Esophagus muscularis mucosa (tissue), 4 donors: ENCODE results near the gene PNMA8C. TPM values are rescaled to one million over a fixed set of nuclear protein-coding genes. Genes with fewer than 3 reads are reported as not detected.

ENCODE experiments used
- DNase-seq: peaks from one replicate; pipeline ENCODE4 v3.0.0-alpha.2; 2017; ENCODE audit errors: extremely low spot score
- H3K27ac ChIP-seq, 4 donors: fragments of 200-600 bp; sonication (generic); replicated peaks in 1 of 4; 1 replicate in 3 of 4; 2 replicates in 1 of 4; pipeline ENCODE4 v1.5.1; 2016 to 2019; ENCODE audit warnings: mild to moderate bottlenecking in 1 of 4
- H3K27me3 ChIP-seq, 4 donors: fragments of 200-600 bp; sonication (generic); one replicate each; pipeline versions ENCODE4 v1.5.1 to v1.6.0; 2016 to 2019
- H3K36me3 ChIP-seq, 4 donors: fragments of 200-600 bp; sonication (generic); one replicate each; pipeline ENCODE4 v1.5.1; 2016 to 2019
- H3K4me1 ChIP-seq, 4 donors: fragments of 200-600 bp; sonication (generic); one replicate each; pipeline ENCODE4 v1.5.1; 2016 to 2019
- H3K4me3 ChIP-seq, 4 donors: fragments of 200-600 bp; sonication (generic); 1 replicate in 2 of 4; 2 replicates in 2 of 4; pipeline ENCODE4 v1.5.1; 2016 to 2019; ENCODE audit warnings: mild to moderate bottlenecking in 4 of 4, moderate library complexity in 1 of 4
- H3K9me3 ChIP-seq, 4 donors: fragments of 200-600 bp; sonication (generic); 1 replicate in 3 of 4; 2 replicates in 1 of 4; pipeline ENCODE4 v1.5.1; 2016 to 2019
- EP300 ChIP-seq: sonication (generic); formaldehyde crosslinking; IDR thresholded peaks from one replicate; pipeline ENCODE4 v1.6.1; 2017; ENCODE audit warnings: antibody characterized with exemption
- POLR2A ChIP-seq: fragments of 450-650 bp; IDR thresholded peaks from one replicate; pipeline ENCODE4 v1.6.1; 2017; ENCODE audit warnings: antibody characterized with exemption, moderate library complexity, mild to moderate bottlenecking, low read depth
- POLR2AphosphoS5 ChIP-seq, 2 donors: sonication (generic); formaldehyde crosslinking; IDR thresholded peaks; one replicate each; pipeline ENCODE4 v1.6.1; 2017; ENCODE audit warnings: antibody characterized with exemption in 2 of 2
- WGBS: methylation state at CpG from one replicate; pipeline ENCODE4 v1.1.5; 2018; 5-methylcytosine and 5-hydroxymethylcytosine counted together
- intact Hi-C: fragments of 100-400 bp; cut with DNase I; formaldehyde crosslinking; loops from one replicate; pipeline ENCODE4 v1.15.1; 2023
- total RNA-seq, 4 donors: library from RNA; depleted of rRNA; stranded (reverse); fragments of >200 nt; gene quantifications; one replicate each; pipeline versions ENCODE4 v1.1.0 to v1.2.1, GENCODE V29; 2016
- TF ChIP-seq, protein P1 (sequence below), 3 experiments: fragments of 200-600 bp in 2 of 3; fragments of 450-650 bp in 1 of 3; sonication (generic) in 2 of 3; IDR thresholded peaks; one replicate each; pipeline ENCODE4 v1.5.1; 2017 to 2019; ENCODE audit warnings: antibody characterized with exemption in 3 of 3, mild to moderate bottlenecking in 2 of 3, moderate library complexity in 1 of 3

The PNMA8C gene
- total RNA-seq, 4 donors from 2014 or later, result 0.13 to 0.42 (median 0.17) TPM

DNA sequence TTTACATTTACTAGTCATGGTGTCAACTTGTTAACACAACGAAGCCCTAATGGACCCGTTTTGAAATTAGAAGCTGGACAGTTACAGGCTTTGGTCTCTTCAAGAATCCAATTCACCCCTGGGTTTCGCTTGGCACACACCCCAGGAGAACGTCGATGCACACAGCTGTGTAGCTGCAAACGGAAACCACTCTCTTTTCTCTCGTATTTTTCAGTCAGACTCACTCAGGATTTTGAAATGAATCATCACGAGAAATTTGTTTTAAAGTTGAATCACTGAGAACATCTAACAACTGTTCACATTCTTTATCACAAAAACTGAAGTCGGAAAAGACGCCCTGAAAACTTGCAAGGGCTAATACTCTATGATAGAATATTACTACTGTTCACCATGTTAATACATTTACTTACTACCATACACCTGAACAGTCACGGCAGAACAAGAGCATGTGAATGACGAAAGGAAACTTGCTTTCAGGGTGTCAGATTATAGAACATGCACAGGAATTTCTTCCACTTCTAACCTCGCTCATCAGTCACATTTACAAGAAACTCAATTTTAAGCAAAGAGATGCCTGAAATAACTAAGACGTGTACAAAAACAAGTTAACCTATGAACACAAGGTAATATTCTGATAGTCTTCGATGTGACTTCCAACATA is 37.9 kb upstream of the PNMA8C start:
- H3K4me1 ChIP-seq, result peaks cover 10 to 16% (median 14%) of the 10 kb centered on the region in 4 donors
- DNase-seq, result no peak
- intact Hi-C loops, result no loop called here
- no peaks in the 10 kb centered on the region for H3K27me3 ChIP-seq
- TF ChIP-seq POLR2A, result no peak
- no peak for TF ChIP-seq EP300
- TF ChIP-seq, protein P1, sequence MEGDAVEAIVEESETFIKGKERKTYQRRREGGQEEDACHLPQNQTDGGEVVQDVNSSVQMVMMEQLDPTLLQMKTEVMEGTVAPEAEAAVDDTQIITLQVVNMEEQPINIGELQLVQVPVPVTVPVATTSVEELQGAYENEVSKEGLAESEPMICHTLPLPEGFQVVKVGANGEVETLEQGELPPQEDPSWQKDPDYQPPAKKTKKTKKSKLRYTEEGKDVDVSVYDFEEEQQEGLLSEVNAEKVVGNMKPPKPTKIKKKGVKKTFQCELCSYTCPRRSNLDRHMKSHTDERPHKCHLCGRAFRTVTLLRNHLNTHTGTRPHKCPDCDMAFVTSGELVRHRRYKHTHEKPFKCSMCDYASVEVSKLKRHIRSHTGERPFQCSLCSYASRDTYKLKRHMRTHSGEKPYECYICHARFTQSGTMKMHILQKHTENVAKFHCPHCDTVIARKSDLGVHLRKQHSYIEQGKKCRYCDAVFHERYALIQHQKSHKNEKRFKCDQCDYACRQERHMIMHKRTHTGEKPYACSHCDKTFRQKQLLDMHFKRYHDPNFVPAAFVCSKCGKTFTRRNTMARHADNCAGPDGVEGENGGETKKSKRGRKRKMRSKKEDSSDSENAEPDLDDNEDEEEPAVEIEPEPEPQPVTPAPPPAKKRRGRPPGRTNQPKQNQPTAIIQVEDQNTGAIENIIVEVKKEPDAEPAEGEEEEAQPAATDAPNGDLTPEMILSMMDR (IDR thresholded peaks at IDR 0.05), result no peak
- no peak for TF ChIP-seq POLR2AphosphoS5 (IDR thresholded peaks at IDR 0.05)
- no peak overlapping the region for H3K4me3 ChIP-seq
- no peaks in the 10 kb centered on the region for H3K9me3 ChIP-seq
- no peaks in the 10 kb centered on the region for H3K36me3 ChIP-seq
- peak overlapping the region in 3 of 4 donors; percentile 20 to 33 (median 28) for H3K27ac ChIP-seq
- WGBS, result 47% methylated on average over 15 of the region's 15 CpGs

DNA sequence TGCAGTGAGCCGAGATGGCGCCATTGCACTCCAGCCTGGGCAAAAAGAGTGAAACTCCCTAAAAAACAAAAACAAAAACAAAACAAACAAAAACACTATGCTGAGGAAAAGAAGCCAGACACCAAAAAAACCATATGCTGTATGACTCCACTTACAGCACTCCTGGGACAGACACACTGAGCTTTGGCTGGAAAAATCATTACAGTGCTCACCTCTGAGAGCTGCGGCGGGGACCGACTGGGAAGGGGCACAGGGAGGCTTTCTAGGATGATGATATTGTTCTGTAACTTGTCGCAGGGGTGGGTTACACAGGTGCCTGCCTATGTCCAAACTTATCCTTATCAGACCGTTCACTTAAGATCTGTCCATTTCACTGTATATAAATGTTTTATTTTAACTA is 34.8 kb upstream of the PNMA8C start:
- Histone ChIP-seq H3K4me3 (no peak overlapping the region), H3K27me3 (no peaks in the 10 kb centered on the region), H3K4me1 (peaks cover 0 to 4% (median 1%) of the 10 kb centered on the region in 4 donors), H3K9me3 (no peaks in the 10 kb centered on the region), H3K36me3 (no peaks in the 10 kb centered on the region), H3K27ac (no peak overlapping the region)
- intact Hi-C loops, result no loop called here
- TF ChIP-seq EP300 (no peak), POLR2A (no peak)
- TF ChIP-seq, protein P1 (IDR thresholded peaks at IDR 0.05), result no peak
- WGBS, result 85% methylated on average over 7 of the region's 7 CpGs
- DNase-seq, result no peak

DNA sequence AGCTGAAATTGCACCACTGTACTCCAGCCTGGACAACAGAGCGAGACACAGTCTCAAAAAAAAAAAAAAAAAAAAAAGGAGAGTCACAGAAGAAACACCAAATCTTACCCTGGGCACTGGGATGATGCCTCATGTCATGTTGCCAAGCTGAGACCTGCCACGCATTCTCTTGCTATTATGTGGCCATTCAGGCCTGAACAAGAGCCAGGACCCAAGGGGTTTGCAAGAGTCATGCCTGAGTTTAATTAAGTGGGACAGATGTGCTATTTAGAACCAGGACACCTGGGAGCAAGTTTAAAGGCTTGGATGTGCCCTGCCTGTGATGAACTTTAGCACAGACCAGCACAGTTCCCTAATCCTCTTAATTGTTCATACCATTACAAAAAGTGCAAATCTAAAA is 32.8 kb upstream of the PNMA8C start:
- 94% methylated on average over 2 of the region's 2 CpGs for WGBS
- H3K27me3 ChIP-seq, result no peaks in the 10 kb centered on the region
- H3K36me3 ChIP-seq, result no peaks in the 10 kb centered on the region
- TF ChIP-seq, protein P1 (IDR thresholded peaks at IDR 0.05), result no peak
- no peak for TF ChIP-seq POLR2A
- no peak for TF ChIP-seq POLR2AphosphoS5 (IDR thresholded peaks at IDR 0.05)
- TF ChIP-seq EP300, result no peak
- H3K9me3 ChIP-seq, result no peaks in the 10 kb centered on the region
- intact Hi-C loops, result no loop called here
- H3K4me1 ChIP-seq, result peaks cover 0 to 4% (median 4%) of the 10 kb centered on the region in 4 donors
- H3K27ac ChIP-seq, result no peak overlapping the region
- no peak overlapping the region for H3K4me3 ChIP-seq
- no peak for DNase-seq

DNA sequence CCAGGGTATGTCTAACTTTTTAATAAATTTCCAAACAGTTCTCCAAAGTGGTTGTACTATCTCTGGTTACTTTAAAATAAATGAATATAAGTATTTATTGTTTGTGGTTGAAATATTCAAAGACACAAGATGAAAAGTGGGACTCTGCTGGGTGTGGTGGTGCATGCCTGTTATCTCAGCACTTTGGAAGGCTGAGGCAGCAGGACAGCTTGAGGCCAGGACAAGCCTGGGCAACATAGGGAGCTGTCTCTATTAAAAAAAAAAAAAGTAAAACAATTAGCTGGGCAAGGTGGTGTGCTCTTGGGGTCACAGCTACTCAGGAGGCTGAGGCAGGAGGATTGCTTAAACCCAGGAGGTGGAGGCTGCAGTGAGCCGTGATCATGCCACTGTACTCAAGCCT is 32.2 kb upstream of the PNMA8C start:
- no peaks in the 10 kb centered on the region for H3K36me3 ChIP-seq
- H3K4me1 ChIP-seq, result peaks cover 0 to 8% (median 6%) of the 10 kb centered on the region in 4 donors
- TF ChIP-seq POLR2A (no peak), EP300 (no peak)
- DNase-seq, result no peak
- no peaks in the 10 kb centered on the region for H3K27me3 ChIP-seq
- 100% methylated on average over 1 of the region's 1 CpG for WGBS
- no peak overlapping the region for H3K27ac ChIP-seq
- no peaks in the 10 kb centered on the region for H3K9me3 ChIP-seq
- H3K4me3 ChIP-seq, result no peak overlapping the region
- intact Hi-C loops, result no loop called here

DNA sequence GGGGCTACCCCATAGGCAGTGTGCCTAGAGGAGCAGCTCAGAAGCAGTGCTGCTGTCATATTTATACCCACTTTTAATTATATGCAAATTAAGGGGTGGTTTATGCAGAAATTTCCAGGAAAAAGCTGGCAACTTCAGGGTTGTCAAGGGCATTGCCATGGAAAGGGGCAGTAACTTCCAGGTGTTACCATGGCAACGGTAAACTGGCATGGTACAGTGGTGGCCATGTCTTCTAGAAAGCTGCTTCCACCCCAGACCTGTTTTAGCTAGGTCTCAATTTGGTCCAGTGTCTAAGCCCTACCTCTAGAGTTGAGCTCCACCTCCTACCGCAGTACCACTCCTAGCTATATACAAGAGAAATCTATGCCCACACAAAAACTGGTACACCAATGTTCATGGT is 31.3 kb upstream of the PNMA8C start:
- WGBS, result 100% methylated on average over 1 of the region's 2 CpGs

More for the DNA sequence above, 31.3 kb upstream of the PNMA8C start:
- TF ChIP-seq POLR2AphosphoS5 (IDR thresholded peaks at IDR 0.05) (no peak), POLR2A (no peak), EP300 (no peak)
- TF ChIP-seq, protein P1 (IDR thresholded peaks at IDR 0.05), result no peak
- H3K4me1 ChIP-seq, result peaks cover 0 to 8% (median 6%) of the 10 kb centered on the region in 4 donors
- no peak for DNase-seq
- no peaks in the 10 kb centered on the region for H3K36me3 ChIP-seq
- H3K9me3 ChIP-seq, result no peaks in the 10 kb centered on the region
- intact Hi-C loops, result no loop called here
- H3K4me3 ChIP-seq, result no peak overlapping the region
- H3K27me3 ChIP-seq, result no peaks in the 10 kb centered on the region
- H3K27ac ChIP-seq, result no peak overlapping the region
